ENCODE data around the gene AKAP1.
"Not testable (repeated sequence)": the region's sequence is repeated elsewhere in the genome, so short reads cannot be mapped to it uniquely, and the experiment has no call there.

Gene AKAP1

DNA sequence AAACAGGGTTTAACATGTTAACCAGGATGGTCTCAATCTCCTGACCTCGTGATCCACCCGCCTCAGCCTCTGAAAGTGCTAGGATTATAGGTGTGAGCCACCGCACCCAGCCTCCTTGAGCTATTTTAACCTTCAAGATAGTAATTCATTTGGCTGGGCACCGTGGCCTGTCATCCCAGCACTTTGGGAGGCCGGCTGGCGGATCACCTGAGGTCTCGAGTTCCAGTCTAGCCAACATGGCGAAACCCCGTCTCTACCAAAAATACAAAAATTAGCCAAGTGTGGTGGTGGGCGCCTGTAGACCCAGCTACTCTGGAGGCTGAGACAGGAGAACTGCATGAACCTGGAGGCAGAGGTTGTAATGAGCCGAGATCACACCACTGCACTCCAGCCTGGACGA lies 17.6 kb downstream of the AKAP1 start:
- not testable (repeated sequence) for DNase-seq
- intact Hi-C loops (cut with DNase I), result loop anchor here (10.0 kb wide), 1 partner anchor 98 kb away; no protein-coding TSS in a partner anchor

DNA sequence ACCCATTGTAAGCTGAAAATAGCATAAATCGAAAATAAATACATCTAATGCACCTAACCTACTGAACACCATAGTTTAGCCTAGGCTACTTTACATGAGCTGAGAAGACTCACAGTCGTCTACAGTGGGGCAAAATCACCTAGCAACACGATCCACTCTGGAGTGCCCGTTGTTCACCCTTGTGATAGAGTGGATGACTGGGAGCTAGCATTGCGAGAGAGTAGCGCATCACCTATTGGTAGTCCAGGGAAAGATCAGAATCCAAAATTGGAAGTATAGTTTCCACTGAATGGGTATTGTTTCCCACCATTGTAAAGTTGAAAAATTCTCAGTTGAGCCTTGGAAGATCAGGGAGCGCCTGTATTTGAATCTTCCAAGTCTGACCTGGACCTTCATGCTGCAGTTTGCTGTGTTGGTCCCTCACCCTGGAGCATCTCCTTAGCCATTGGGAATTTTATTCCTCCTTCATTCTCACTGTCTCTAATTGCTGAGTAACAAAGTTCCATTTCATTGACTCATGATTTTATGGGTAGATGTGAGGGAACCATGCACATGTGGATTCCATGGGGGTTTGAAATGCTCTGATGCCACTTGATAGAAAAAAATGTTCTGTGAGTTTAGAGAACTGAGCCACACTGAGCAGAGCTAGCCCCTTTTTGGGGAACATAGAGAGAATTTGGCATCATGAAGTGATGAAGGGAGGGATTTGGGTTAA lies 19.6 kb downstream of the AKAP1 start:
- intact Hi-C loops (cut with DNase I), result loop anchor here (10.0 kb wide), 1 partner anchor 100 kb away; no protein-coding TSS in a partner anchor

DNA sequence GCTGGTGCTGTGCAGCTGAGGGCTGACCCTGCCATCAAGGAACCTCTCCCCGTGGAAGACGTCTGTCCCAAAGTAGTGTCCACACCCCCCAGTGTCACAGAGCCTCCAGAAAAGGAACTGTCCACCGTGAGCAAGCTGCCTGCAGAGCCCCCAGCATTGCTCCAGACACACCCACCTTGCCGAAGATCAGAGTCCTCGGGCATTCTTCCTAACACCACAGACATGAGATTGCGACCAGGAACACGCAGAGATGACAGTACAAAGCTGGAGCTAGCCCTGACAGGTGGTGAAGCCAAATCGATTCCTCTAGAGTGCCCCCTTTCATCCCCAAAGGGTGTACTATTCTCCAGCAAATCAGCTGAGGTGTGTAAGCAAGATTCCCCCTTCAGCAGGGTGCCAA lies 20.5 kb downstream of the AKAP1 start:
- intact Hi-C loops (cut with DNase I), result loop anchor here (10.0 kb wide), 1 partner anchor 101 kb away; no protein-coding TSS in a partner anchor
- DNase-seq, result no peak

More for the DNA sequence above, 19.6 kb downstream of the AKAP1 start:
- peak in 1 of 10 donors; percentile 8 for DNase-seq

GRCh38 chr17:57106107-57106835 lies 21.2 kb downstream of the AKAP1 start:
- intact Hi-C loops (cut with DNase I), result loop anchor here (10.0 kb wide), 1 partner anchor 101 kb away; no protein-coding TSS in a partner anchor
- no peak for DNase-seq

- intact Hi-C loops (cut with DNase I), result loop anchor here (10.0 kb wide), 1 partner anchor 102 kb away; no protein-coding TSS in a partner anchor
- DNase-seq, result no peak
Observed at GRCh38 chr17:57106836-57107497, 21.9 kb downstream of the AKAP1 start.

GRCh38 chr17:57107498-57108101 lies 22.6 kb downstream of the AKAP1 start:
- intact Hi-C loops (cut with DNase I), result loop anchor here (10.0 kb wide), 1 partner anchor 103 kb away; no protein-coding TSS in a partner anchor
- no peak for DNase-seq

DNA sequence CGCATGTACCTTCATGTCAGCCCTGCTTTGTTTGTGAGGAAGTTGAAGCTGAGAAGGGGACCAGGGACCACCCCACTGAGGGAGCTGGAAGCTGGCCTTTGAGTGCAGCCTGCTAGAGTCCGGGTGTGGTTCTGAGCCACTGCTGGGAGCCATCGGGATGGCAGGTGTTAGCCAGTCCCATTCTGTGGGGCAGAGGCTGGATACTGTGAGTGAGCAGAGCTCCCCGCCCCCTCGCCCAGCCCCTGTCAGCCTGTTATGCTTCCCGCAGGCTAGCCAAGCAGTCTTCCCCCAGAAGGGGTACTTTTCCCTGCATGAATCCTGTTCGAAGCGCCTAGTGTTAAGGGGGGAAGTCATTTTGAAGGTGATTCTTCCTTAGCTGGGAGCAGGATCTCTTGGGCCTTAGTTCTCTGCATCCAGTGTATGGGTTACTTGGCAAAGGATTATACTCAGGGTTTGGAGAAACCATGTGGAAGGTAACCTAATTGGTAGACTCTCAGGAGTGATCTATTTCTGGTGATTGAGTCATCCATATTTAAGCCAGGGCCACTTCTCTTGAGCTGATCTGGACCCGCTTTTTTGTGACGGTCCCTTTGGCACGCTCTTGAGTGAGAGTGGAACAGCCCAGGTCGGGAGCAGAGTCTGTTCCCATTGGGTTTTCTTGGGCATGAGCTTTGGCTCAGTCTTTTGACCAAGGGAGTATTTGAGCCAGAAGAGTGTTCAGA lies 23.8 kb downstream of the AKAP1 start:
- intact Hi-C loops (cut with DNase I), result loop anchor here (10.0 kb wide), 1 partner anchor 104 kb away; no protein-coding TSS in a partner anchor
- no peak for DNase-seq

DNA sequence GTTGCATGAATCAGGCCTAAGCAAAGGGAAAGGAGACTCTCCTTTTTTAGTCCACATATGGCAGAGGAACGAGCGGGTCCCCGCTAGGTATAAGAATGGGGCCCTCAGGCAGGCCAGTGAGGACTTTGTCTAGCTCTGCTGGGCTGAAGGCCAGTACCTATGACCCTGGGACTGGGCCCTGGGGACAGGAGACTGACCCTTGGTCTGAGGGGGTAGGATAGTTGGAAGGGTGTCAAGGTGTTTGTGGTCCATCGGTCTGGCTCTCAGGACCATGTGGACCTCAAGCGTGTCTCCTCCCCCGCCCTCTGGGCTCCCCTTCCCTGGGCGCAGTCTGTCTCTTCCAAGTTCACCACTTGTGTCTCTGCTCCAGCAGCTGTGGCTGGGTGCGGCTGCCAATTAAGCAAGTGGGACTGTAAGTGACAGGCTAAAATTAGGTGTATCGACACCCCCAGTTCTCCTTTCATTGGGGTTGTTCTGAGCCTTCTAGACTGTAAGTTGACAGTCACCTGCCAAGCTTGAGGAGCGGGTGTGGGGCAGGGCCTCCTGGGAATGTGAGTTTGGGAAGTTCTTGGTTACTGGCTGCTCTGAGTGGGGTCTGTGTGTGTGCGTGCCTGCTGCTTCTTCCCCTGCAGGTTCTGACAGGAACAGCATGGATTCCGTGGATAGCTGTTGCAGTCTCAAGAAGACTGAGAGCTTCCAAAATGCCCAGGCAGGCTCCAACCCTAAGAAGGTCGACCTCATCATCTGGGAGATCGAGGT lies 24.5 kb downstream of the AKAP1 start:
- intact Hi-C loops (cut with DNase I), result loop anchor here (10.0 kb wide), 1 partner anchor 105 kb away; no protein-coding TSS in a partner anchor
- DNase-seq, result peak in 2 of 10 donors; percentile 32 to 88

DNA sequence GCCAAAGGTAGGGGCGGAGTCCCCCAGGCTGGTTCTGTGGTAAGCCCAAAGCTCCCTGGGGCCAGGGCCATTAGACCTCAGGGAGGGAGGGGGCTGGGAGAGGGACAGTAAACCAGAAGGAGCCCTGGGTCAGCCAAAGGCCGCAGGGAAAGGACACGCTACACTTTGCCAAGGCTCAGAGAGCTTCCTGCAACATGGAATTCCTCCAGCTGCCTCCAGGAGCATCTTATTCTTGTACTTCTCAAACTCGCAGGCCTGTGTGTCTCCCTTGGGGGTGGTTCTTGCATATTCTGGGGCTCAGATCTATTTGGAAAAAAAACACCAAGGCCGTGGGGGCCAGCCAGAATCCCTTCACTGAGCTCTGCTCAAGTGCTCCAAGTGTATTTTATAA lies 25.1 kb downstream of the AKAP1 start:
- no peak for DNase-seq
- intact Hi-C loops (cut with DNase I), result no loop called here

GRCh38 chr17:57110579-57111325 lies 25.7 kb downstream of the AKAP1 start:
- intact Hi-C loops (cut with DNase I), result no loop called here
- no peak for DNase-seq

DNA sequence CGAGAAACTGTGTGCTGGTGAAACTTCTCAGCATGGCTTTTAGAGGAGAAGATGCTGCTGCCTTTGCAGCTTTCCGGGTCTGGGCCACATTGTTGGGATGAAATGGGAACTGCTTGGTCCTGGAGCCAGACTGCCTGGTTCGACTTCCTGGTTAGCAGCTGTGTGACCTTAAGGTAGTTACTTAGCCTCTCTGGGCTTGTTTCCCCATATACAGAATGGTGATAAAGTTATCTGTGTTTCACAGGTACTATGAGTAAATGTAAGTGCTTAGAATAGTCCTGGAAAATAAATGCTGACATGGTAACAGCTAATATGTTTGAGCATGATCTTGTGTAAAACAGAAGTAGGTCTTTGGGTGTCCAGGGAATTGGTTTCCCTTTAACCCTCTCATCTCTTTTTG lies 26.3 kb downstream of the AKAP1 start:
- DNase-seq, result no peak
- intact Hi-C loops (cut with DNase I), result no loop called here

DNA sequence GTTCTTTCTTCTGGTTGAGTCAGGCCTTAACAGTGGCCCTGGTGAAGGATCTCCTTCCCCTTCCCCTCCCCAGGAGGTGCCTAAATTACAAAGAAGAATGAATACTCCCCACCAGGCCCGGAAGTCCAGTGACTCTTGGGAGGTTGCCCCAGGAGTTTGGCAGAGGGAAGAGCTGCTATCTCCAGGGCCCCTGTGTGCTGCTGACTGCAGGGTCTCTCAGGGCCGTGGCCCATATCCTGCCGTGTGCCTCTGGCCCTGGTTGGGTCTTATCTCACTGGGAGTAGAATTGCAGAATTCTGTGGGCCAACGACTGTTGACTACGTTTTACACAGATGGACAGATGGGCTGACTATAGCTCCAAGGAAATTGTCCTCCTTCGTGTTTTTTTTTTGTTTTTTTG lies 28.0 kb downstream of the AKAP1 start:
- intact Hi-C loops (cut with DNase I), result no loop called here
- DNase-seq, result no peak

- intact Hi-C loops (cut with DNase I), result no loop called here
- peak in 1 of 10 donors; percentile 3 for DNase-seq
Observed at GRCh38 chr17:57113656-57114055, 28.6 kb downstream of the AKAP1 start.

DNA sequence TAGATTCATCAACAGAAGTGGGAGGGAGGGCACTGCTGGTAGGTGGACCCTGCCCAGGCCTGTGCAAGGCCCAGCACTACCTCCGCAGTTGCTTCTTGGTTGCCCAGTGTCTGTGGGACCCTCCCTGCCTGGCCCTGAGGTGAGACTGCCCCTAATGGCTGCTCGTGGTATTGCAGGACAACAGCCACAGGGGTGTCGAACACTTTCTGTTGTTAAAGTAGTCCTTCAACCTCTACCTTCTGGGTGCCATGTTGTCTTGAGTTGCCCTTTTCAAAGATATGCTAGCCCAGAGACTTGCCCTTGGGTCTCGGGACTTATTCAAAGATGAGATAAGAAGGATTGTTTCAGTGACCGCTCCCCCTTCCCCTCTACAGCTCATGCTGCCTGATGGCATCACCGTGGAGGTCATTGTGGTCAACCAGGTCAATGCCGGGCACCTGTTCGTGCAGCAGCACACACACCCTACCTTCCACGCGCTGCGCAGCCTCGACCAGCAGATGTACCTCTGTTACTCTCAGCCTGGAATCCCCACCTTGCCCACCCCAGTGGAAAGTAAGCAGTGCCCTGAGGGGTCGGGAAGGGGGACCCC lies 29.1 kb downstream of the AKAP1 start:
- intact Hi-C loops (cut with DNase I), result no loop called here
- peak in 7 of 10 donors; percentile 48 to 94 (median 66) for DNase-seq

GRCh38 chr17:57115377-57115776 lies 30.3 kb downstream of the AKAP1 start:
- no peak for DNase-seq
- intact Hi-C loops (cut with DNase I), result no loop called here

DNA sequence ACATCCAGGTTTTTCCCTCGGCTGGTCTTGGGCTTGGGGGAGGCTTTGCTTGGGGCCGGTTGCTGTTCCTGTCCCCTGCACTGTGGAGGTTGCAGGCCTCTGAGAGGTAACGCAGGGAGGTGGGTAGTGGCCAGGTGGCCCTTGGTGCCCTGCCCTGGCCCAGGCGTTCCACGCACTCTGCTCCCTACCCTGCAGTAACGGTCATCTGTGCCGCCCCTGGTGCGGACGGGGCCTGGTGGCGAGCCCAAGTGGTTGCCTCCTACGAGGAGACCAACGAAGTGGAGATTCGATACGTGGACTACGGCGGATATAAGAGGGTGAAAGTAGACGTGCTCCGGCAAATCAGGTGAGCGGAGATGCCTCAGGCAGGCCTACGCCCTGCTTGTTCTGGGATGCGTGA lies 30.9 kb downstream of the AKAP1 start:
- peak in 1 of 10 donors; percentile 69 for DNase-seq
- intact Hi-C loops (cut with DNase I), result no loop called here

GRCh38 chr17:57117798-57118197 lies 32.8 kb downstream of the AKAP1 start:
- intact Hi-C loops (cut with DNase I), result no loop called here
- DNase-seq, result no peak

GRCh38 chr17:57120814-57121213 lies 35.8 kb downstream of the AKAP1 start:
- no peak for DNase-seq
- intact Hi-C loops (cut with DNase I), result no loop called here

Measured in posterior cingulate gyrus (tissue), 11 donors.